Bronchial epithelial cell (primary cell): ENCODE data around the gene MYO6. TPM values are rescaled to one million over a fixed set of nuclear protein-coding genes. Genes with fewer than 3 reads are reported as not detected.
"Not testable (repeated sequence)": the region's sequence is repeated elsewhere in the genome, so short reads cannot be mapped to it uniquely, and the experiment has no call there.

Source experiments
- DNase-seq: peaks from one replicate; pipeline ENCODE4 v3.0.0-alpha.2; 2010; ENCODE audit warnings: low read depth
- FAIRE-seq: peaks from 2 replicates; lab custom pipeline; 2011; peaks lifted over from hg19 to GRCh38; lab: Jason Lieb, UNC
- H3K27me3 ChIP-seq: 2 replicates; pipeline ENCODE4 v1.5.1; 2011; ENCODE audit warnings: low read length; ENCODE audit not compliant: control insufficient read depth, insufficient read depth
- H3K36me3 ChIP-seq: 2 replicates; pipeline ENCODE4 v1.5.1; 2011; ENCODE audit warnings: low read length; ENCODE audit not compliant: control insufficient read depth, insufficient read depth
- H3K4me3 ChIP-seq: 2 replicates; pipeline ENCODE4 v1.5.1; 2011; ENCODE audit warnings: mild to moderate bottlenecking, low read depth, low read length, control low read depth
- CTCF ChIP-seq: IDR thresholded peaks from 2 replicates; pipeline ENCODE4 v1.5.1; 2011; ENCODE audit warnings: mild to moderate bottlenecking, moderate library complexity, low read length, control low read depth, inconsistent platforms; ENCODE audit not compliant: insufficient read depth, severe bottlenecking
- total RNA-seq: library from RNA; depleted of rRNA; stranded (reverse); fragments of >200 nt; gene quantifications from 2 replicates; pipeline ENCODE4 v1.2.1, GENCODE V29; 2014

Gene MYO6
- total RNA-seq, 1 donor from 2014 or later: 13.7 TPM

GRCh38 chr6:75882734-75883133, 133.7 kb downstream of the MYO6 start:
- no peak for FAIRE-seq

GRCh38 chr6:75884822-75885221, 135.8 kb downstream of the MYO6 start:
- Histone ChIP-seq H3K27me3 (no peaks in the 10 kb centered on the region), H3K4me3 (no peak overlapping the region), H3K36me3 (no peaks in the 10 kb centered on the region)
- DNase-seq (no peak), FAIRE-seq (no peak)
- no peak for TF ChIP-seq CTCF

More at GRCh38 chr6:75882734-75883133, 133.7 kb downstream of the MYO6 start:
- TF ChIP-seq CTCF: no peak
- no peak overlapping the region for H3K4me3 ChIP-seq
- H3K36me3 ChIP-seq: no peaks in the 10 kb centered on the region
- DNase-seq: peak; percentile 78
- H3K27me3 ChIP-seq: no peaks in the 10 kb centered on the region

- FAIRE-seq: no peak
- peaks cover 3% of the 10 kb centered on the region for H3K36me3 ChIP-seq
Measured at GRCh38 chr6:75892384-75892783, 143.3 kb downstream of the MYO6 start.

GRCh38 chr6:75893058-75893775, 144.2 kb downstream of the MYO6 start:
- FAIRE-seq (no peak), DNase-seq (peak; percentile 61)
- H3K27me3 ChIP-seq: no peaks in the 10 kb centered on the region
- no peak overlapping the region for H3K4me3 ChIP-seq
- peak; percentile 52 for TF ChIP-seq CTCF
- H3K36me3 ChIP-seq: peaks cover 3% of the 10 kb centered on the region

More at GRCh38 chr6:75892384-75892783, 143.3 kb downstream of the MYO6 start:
- H3K27me3 ChIP-seq: no peaks in the 10 kb centered on the region
- no peak for DNase-seq
- H3K4me3 ChIP-seq: no peak overlapping the region
- TF ChIP-seq CTCF: no peak

GRCh38 chr6:75893776-75894152, 144.7 kb downstream of the MYO6 start:
- FAIRE-seq (no peak), DNase-seq (no peak)
- Histone ChIP-seq H3K4me3 (no peak overlapping the region), H3K27me3 (no peaks in the 10 kb centered on the region), H3K36me3 (peaks cover 3% of the 10 kb centered on the region)
- no peak for TF ChIP-seq CTCF

- no peaks in the 10 kb centered on the region for H3K27me3 ChIP-seq
- TF ChIP-seq CTCF: no peak
Measured at GRCh38 chr6:75896526-75896925, 147.5 kb downstream of the MYO6 start.

GRCh38 chr6:75900216-75900615, 151.2 kb downstream of the MYO6 start:
- not testable (repeated sequence) for FAIRE-seq, DNase-seq, H3K36me3 ChIP-seq, H3K4me3 ChIP-seq, H3K27me3 ChIP-seq

More at GRCh38 chr6:75896526-75896925, 147.5 kb downstream of the MYO6 start:
- H3K4me3 ChIP-seq: no peak overlapping the region
- H3K36me3 ChIP-seq: peaks cover 3% of the 10 kb centered on the region
- FAIRE-seq: no peak
- no peak for DNase-seq

- not testable (repeated sequence) for FAIRE-seq, DNase-seq, H3K36me3 ChIP-seq, H3K4me3 ChIP-seq, H3K27me3 ChIP-seq
Measured at GRCh38 chr6:75905129-75905528, 156.1 kb downstream of the MYO6 start.
